Peyer's patch (tissue), 4 donors: ENCODE results near the gene ZCCHC14.
"Not testable (repeated sequence)": the region's sequence is repeated elsewhere in the genome, so short reads cannot be mapped to it uniquely, and the experiment has no call there.

Experiments used
- POLR2A ChIP-seq, 2 donors: fragments of 450-650 bp; IDR thresholded peaks; one replicate each; pipeline ENCODE4 v1.5.1; 2017; ENCODE audit warnings: antibody characterized with exemption in 2 of 2, mild to moderate bottlenecking in 2 of 2, moderate library complexity in 2 of 2
- TF ChIP-seq, protein P1 (sequence below), 6 experiments: fragments of 450-650 bp in 4 of 6; fragments of 200-600 bp in 2 of 6; sonication (generic) in 1 of 6; IDR thresholded peaks; one replicate each; pipeline ENCODE4 v1.5.1; 2017 to 2019; ENCODE audit warnings: antibody characterized with exemption in 6 of 6, mild to moderate bottlenecking in 3 of 6, moderate library complexity in 1 of 6

GRCh38 chr16:87389914-87390313 lies 102.9 kb downstream of the ZCCHC14 start:
- TF ChIP-seq, protein P1, sequence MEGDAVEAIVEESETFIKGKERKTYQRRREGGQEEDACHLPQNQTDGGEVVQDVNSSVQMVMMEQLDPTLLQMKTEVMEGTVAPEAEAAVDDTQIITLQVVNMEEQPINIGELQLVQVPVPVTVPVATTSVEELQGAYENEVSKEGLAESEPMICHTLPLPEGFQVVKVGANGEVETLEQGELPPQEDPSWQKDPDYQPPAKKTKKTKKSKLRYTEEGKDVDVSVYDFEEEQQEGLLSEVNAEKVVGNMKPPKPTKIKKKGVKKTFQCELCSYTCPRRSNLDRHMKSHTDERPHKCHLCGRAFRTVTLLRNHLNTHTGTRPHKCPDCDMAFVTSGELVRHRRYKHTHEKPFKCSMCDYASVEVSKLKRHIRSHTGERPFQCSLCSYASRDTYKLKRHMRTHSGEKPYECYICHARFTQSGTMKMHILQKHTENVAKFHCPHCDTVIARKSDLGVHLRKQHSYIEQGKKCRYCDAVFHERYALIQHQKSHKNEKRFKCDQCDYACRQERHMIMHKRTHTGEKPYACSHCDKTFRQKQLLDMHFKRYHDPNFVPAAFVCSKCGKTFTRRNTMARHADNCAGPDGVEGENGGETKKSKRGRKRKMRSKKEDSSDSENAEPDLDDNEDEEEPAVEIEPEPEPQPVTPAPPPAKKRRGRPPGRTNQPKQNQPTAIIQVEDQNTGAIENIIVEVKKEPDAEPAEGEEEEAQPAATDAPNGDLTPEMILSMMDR (IDR thresholded peaks at IDR 0.05), result not testable (repeated sequence)
- TF ChIP-seq POLR2A (IDR thresholded peaks at IDR 0.05), result not testable (repeated sequence)
